ENCODE results near the gene RIT2. TPM values are rescaled to one million over a fixed set of nuclear protein-coding genes. Genes with fewer than 3 reads are reported as not detected.

The RIT2 gene
- total RNA-seq, 1 experiment from 2014 or later, result not detected

GRCh38 chr18:42756214-42756613, 359.3 kb downstream of the RIT2 start:
- Mint-ChIP-seq H3K27ac (ENCODE audit: unreplicated experiment) (no peak overlapping the region), H3K9me3 (ENCODE audit: low read depth, unreplicated experiment) (no peaks in the 10 kb centered on the region), H3K36me3 (ENCODE audit: insufficient read depth, unreplicated experiment) (no peaks in the 10 kb centered on the region), H3K27me3 (ENCODE audit: unreplicated experiment) (no peaks in the 10 kb centered on the region), H3K4me3 (ENCODE audit: low read depth, unreplicated experiment) (no peak overlapping the region), H3K4me1 (ENCODE audit: low read depth, unreplicated experiment) (no peaks in the 10 kb centered on the region)
- intact Hi-C loops (cut with micrococcal nuclease; ENCODE audit: unreplicated experiment), result no loop called here
- BruUV-seq (replicated peaks), result no TSS peak
- CTCF ChIA-PET, result no interaction called here
- no peak for TF ChIP-seq CTCF (IDR thresholded peaks at IDR 0.05; ENCODE audit: unreplicated experiment)
- DNase-seq, result no peak

GRCh38 chr18:42752916-42753315, 362.6 kb downstream of the RIT2 start:
- Mint-ChIP-seq H3K36me3 (ENCODE audit: insufficient read depth, unreplicated experiment) (no peaks in the 10 kb centered on the region), H3K27me3 (ENCODE audit: unreplicated experiment) (no peaks in the 10 kb centered on the region), H3K4me1 (ENCODE audit: low read depth, unreplicated experiment) (no peaks in the 10 kb centered on the region), H3K27ac (ENCODE audit: unreplicated experiment) (no peak overlapping the region), H3K9me3 (ENCODE audit: low read depth, unreplicated experiment) (no peaks in the 10 kb centered on the region), H3K4me3 (ENCODE audit: low read depth, unreplicated experiment) (no peak overlapping the region)
- intact Hi-C loops (cut with micrococcal nuclease; ENCODE audit: unreplicated experiment), result no loop called here
- CTCF ChIA-PET, result no interaction called here
- no TSS peak for BruUV-seq (replicated peaks)
- DNase-seq, result no peak
- TF ChIP-seq CTCF (IDR thresholded peaks at IDR 0.05; ENCODE audit: unreplicated experiment), result no peak

- Mint-ChIP-seq H3K4me1 (ENCODE audit: low read depth, unreplicated experiment) (no peaks in the 10 kb centered on the region), H3K27ac (ENCODE audit: unreplicated experiment) (no peak overlapping the region), H3K9me3 (ENCODE audit: low read depth, unreplicated experiment) (no peaks in the 10 kb centered on the region), H3K27me3 (ENCODE audit: unreplicated experiment) (no peaks in the 10 kb centered on the region), H3K36me3 (ENCODE audit: insufficient read depth, unreplicated experiment) (no peaks in the 10 kb centered on the region), H3K4me3 (ENCODE audit: low read depth, unreplicated experiment) (no peak overlapping the region)
- intact Hi-C loops (cut with micrococcal nuclease; ENCODE audit: unreplicated experiment), result no loop called here
- no peak for DNase-seq
- no peak for TF ChIP-seq CTCF (IDR thresholded peaks at IDR 0.05; ENCODE audit: unreplicated experiment)
- no TSS peak for BruUV-seq (replicated peaks)
- CTCF ChIA-PET, result no interaction called here
These were observed 368.7 kb downstream of the RIT2 start for GRCh38 chr18:42746794-42747193.

GRCh38 chr18:42745931-42746330, 369.6 kb downstream of the RIT2 start:
- intact Hi-C loops (cut with micrococcal nuclease; ENCODE audit: unreplicated experiment), result no loop called here
- Mint-ChIP-seq H3K9me3 (ENCODE audit: low read depth, unreplicated experiment) (no peaks in the 10 kb centered on the region), H3K4me3 (ENCODE audit: low read depth, unreplicated experiment) (no peak overlapping the region), H3K27me3 (ENCODE audit: unreplicated experiment) (no peaks in the 10 kb centered on the region), H3K36me3 (ENCODE audit: insufficient read depth, unreplicated experiment) (no peaks in the 10 kb centered on the region), H3K27ac (ENCODE audit: unreplicated experiment) (no peak overlapping the region), H3K4me1 (ENCODE audit: low read depth, unreplicated experiment) (no peaks in the 10 kb centered on the region)
- no peak for DNase-seq
- no peak for TF ChIP-seq CTCF (IDR thresholded peaks at IDR 0.05; ENCODE audit: unreplicated experiment)
- no TSS peak for BruUV-seq (replicated peaks)
- CTCF ChIA-PET, result no interaction called here

GRCh38 chr18:42745171-42745570, 370.3 kb downstream of the RIT2 start:
- Mint-ChIP-seq H3K27me3 (ENCODE audit: unreplicated experiment) (no peaks in the 10 kb centered on the region), H3K27ac (ENCODE audit: unreplicated experiment) (no peak overlapping the region), H3K36me3 (ENCODE audit: insufficient read depth, unreplicated experiment) (no peaks in the 10 kb centered on the region), H3K9me3 (ENCODE audit: low read depth, unreplicated experiment) (no peaks in the 10 kb centered on the region), H3K4me3 (ENCODE audit: low read depth, unreplicated experiment) (no peak overlapping the region), H3K4me1 (ENCODE audit: low read depth, unreplicated experiment) (no peaks in the 10 kb centered on the region)
- TF ChIP-seq CTCF (IDR thresholded peaks at IDR 0.05; ENCODE audit: unreplicated experiment), result no peak
- no TSS peak for BruUV-seq (replicated peaks)
- no peak for DNase-seq
- intact Hi-C loops (cut with micrococcal nuclease; ENCODE audit: unreplicated experiment), result no loop called here
- CTCF ChIA-PET, result no interaction called here
